GM12892 (cell line): ENCODE measurements around the gene PIGZ.
A peak's percentile ranks its signal among the peaks of the same experiment; 100 is the strongest.

Source experiments
- DNase-seq: peaks from one replicate; pipeline ENCODE4 v3.0.0; 2011; ENCODE audit not compliant: insufficient read length
- FAIRE-seq: peaks from 2 replicates; lab custom pipeline; 2011; peaks lifted over from hg19 to GRCh38; lab: Jason Lieb, UNC
- POLR2A ChIP-seq: IDR thresholded peaks from 2 replicates; pipeline ENCODE4 v1.6.1; 2011; ENCODE audit warnings: low read depth, low read length, control low read depth
- POLR2AphosphoS5 ChIP-seq: IDR thresholded peaks from 2 replicates; pipeline ENCODE4 v1.6.1; 2011; ENCODE audit warnings: low read depth, low read length, control low read depth
- TAF1 ChIP-seq: IDR thresholded peaks from 2 replicates; pipeline ENCODE4 v1.6.1; 2011; ENCODE audit warnings: low read depth, mild to moderate bottlenecking, control low read depth, low read length, borderline replicate concordance

The PIGZ gene

GRCh38 chr3:196998966-196999760, 30.5 kb upstream of the PIGZ start:
- TF ChIP-seq TAF1, result no peak
- TF ChIP-seq POLR2A, result no peak
- no peak for TF ChIP-seq POLR2AphosphoS5
- DNase-seq (no peak), FAIRE-seq (no peak)

GRCh38 chr3:196997311-196997710, 28.7 kb upstream of the PIGZ start:
- FAIRE-seq, result no peak
- no peak for DNase-seq
- TF ChIP-seq POLR2AphosphoS5, result no peak
- TF ChIP-seq POLR2A, result no peak
- TF ChIP-seq TAF1, result no peak

GRCh38 chr3:196996454-196997265, 28.0 kb upstream of the PIGZ start:
- TF ChIP-seq POLR2A, result no peak
- no peak for TF ChIP-seq POLR2AphosphoS5
- no peak for TF ChIP-seq TAF1
- no peak for DNase-seq
- FAIRE-seq, result no peak

- no peak for FAIRE-seq
Observed at GRCh38 chr3:196995646-196996355, 27.2 kb upstream of the PIGZ start.

GRCh38 chr3:196995027-196995426, 26.4 kb upstream of the PIGZ start:
- DNase-seq (no peak), FAIRE-seq (peak; percentile 50)
- TF ChIP-seq POLR2AphosphoS5 (peak; percentile 36; the same call in 1 of the 2 replicates), POLR2A (no peak)

More at GRCh38 chr3:196995646-196996355, 27.2 kb upstream of the PIGZ start:
- TF ChIP-seq TAF1 (no peak), POLR2AphosphoS5 (no peak), POLR2A (no peak)
- no peak for DNase-seq

GRCh38 chr3:196994056-196994455, 25.4 kb upstream of the PIGZ start:
- TF ChIP-seq POLR2A (no peak), POLR2AphosphoS5 (no peak), TAF1 (no peak)
- FAIRE-seq (no peak), DNase-seq (no peak)

GRCh38 chr3:196992461-196993065, 23.9 kb upstream of the PIGZ start:
- no peak for FAIRE-seq
- DNase-seq, result peak; percentile 9
- TF ChIP-seq TAF1, result no peak

- TF ChIP-seq POLR2AphosphoS5 (no peak), TAF1 (no peak), POLR2A (no peak)
- FAIRE-seq (no peak), DNase-seq (no peak)
Observed at GRCh38 chr3:196991581-196992460, 23.2 kb upstream of the PIGZ start.

- DNase-seq (no peak), FAIRE-seq (no peak)
- TF ChIP-seq POLR2A, result no peak
- no peak for TF ChIP-seq POLR2AphosphoS5
- TF ChIP-seq TAF1, result no peak
Observed at GRCh38 chr3:196990601-196991007, 22.0 kb upstream of the PIGZ start.

GRCh38 chr3:196989721-196990262, 21.2 kb upstream of the PIGZ start:
- FAIRE-seq, result no peak
- DNase-seq, result no peak
- no peak for TF ChIP-seq POLR2AphosphoS5
- TF ChIP-seq TAF1, result no peak
- TF ChIP-seq POLR2A, result no peak
